ENCODE results near the gene RTKN2. TPM values are rescaled to one million over a fixed set of nuclear protein-coding genes. Genes with fewer than 3 reads are reported as not detected.

Gene RTKN2
- total and polyA plus RNA-seq, 11 donors: 0.01 to 0.14 (median 0.10) TPM; not detected in 5

GRCh38 chr10:62224606-62225005 lies 44.0 kb downstream of the RTKN2 start:
- ATAC-seq (no peak), DNase-seq (no peak)
- Histone ChIP-seq H3K36me3 (no peaks in the 10 kb centered on the region), H3K27ac (no peak overlapping the region), H3K9me3 (no peaks in the 10 kb centered on the region), H3K27me3 (no peaks in the 10 kb centered on the region), H3K4me3 (no peak overlapping the region), H3K4me1 (no peaks in the 10 kb centered on the region)
- intact Hi-C loops (cut with DNase I): loop anchor here in 2 of 10 donors (10.0 kb wide), 2 partner anchors 110 to 130 kb away; no protein-coding TSS in a partner anchor
- TF ChIP-seq, protein P1, sequence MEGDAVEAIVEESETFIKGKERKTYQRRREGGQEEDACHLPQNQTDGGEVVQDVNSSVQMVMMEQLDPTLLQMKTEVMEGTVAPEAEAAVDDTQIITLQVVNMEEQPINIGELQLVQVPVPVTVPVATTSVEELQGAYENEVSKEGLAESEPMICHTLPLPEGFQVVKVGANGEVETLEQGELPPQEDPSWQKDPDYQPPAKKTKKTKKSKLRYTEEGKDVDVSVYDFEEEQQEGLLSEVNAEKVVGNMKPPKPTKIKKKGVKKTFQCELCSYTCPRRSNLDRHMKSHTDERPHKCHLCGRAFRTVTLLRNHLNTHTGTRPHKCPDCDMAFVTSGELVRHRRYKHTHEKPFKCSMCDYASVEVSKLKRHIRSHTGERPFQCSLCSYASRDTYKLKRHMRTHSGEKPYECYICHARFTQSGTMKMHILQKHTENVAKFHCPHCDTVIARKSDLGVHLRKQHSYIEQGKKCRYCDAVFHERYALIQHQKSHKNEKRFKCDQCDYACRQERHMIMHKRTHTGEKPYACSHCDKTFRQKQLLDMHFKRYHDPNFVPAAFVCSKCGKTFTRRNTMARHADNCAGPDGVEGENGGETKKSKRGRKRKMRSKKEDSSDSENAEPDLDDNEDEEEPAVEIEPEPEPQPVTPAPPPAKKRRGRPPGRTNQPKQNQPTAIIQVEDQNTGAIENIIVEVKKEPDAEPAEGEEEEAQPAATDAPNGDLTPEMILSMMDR (IDR thresholded peaks at IDR 0.05): no peak
- TF ChIP-seq POLR2A (IDR thresholded peaks at IDR 0.05): no peak
- 91 to 98% (median 95%) methylated on average over 1 of the region's 1 CpG for whole genome bisulfite sequencing, 4 donors

DNA sequence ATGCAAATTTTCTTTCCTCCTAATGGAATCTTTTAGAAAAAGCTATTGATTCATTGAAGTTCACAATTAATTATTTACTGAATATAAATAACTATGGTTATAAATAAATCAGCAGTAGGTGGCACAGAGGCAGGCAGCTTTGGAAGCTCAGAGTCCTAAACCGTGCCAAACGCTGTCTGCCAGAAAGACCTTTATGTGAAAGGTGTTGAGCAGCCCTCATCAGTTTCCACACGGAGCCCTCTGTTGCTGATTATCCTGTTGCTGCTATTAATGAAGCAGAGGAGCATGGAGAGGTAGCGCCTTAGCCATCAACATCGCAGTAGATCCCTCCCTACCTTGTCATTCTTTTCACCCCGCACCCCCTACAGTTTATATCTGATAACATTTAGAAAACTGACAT lies 51.0 kb downstream of the RTKN2 start:
- Histone ChIP-seq H3K36me3 (no peaks in the 10 kb centered on the region), H3K4me1 (no peaks in the 10 kb centered on the region), H3K9me3 (no peaks in the 10 kb centered on the region), H3K27me3 (no peaks in the 10 kb centered on the region), H3K27ac (no peak overlapping the region), H3K4me3 (no peak overlapping the region)
- DNase-seq: peak in 2 of 5 donors; percentile 32 to 35
- ATAC-seq: peak in 2 of 4 donors; percentile 56 to 82
- TF ChIP-seq, protein P1 (IDR thresholded peaks at IDR 0.05): no peak
- TF ChIP-seq POLR2A (IDR thresholded peaks at IDR 0.05): no peak
- 43 to 49% (median 46%) methylated on average over 6 of the region's 6 CpGs for WGBS, 4 donors
- intact Hi-C loops (cut with DNase I): no loop called here

DNA sequence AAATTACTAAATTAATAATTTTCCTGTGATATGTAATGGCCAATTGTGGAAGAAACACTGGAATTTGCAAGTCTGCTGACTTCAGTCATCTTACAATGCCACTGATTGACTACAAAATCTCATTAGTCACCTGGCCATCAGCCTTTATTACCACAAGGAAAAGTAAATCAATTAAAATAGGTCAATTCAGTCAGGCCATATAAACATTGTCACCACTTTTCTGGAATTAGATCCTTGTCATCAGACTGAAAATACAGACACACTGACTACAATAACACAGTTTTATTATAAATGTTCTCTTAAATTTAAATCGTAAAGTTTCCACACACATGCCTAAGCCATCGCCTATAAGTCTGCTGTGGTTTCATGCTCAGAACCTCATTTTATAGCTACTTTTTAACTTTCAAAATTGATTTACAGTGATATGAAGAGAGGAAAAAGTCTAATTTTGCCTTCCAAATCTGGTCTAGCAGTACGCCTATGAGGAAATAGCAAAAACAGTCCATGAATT lies 54.2 kb downstream of the RTKN2 start:
- no peak for ATAC-seq
- Histone ChIP-seq H3K36me3 (no peaks in the 10 kb centered on the region), H3K4me1 (no peaks in the 10 kb centered on the region), H3K27me3 (no peaks in the 10 kb centered on the region), H3K27ac (no peak overlapping the region), H3K9me3 (no peaks in the 10 kb centered on the region), H3K4me3 (no peak overlapping the region)
- WGBS, 4 donors: 95 to 99% (median 97%) methylated on average over 3 of the region's 3 CpGs
- intact Hi-C loops (cut with DNase I): no loop called here
- no peak for TF ChIP-seq POLR2A (IDR thresholded peaks at IDR 0.05)
- TF ChIP-seq, protein P1 (IDR thresholded peaks at IDR 0.05): no peak
- no peak for DNase-seq

DNA sequence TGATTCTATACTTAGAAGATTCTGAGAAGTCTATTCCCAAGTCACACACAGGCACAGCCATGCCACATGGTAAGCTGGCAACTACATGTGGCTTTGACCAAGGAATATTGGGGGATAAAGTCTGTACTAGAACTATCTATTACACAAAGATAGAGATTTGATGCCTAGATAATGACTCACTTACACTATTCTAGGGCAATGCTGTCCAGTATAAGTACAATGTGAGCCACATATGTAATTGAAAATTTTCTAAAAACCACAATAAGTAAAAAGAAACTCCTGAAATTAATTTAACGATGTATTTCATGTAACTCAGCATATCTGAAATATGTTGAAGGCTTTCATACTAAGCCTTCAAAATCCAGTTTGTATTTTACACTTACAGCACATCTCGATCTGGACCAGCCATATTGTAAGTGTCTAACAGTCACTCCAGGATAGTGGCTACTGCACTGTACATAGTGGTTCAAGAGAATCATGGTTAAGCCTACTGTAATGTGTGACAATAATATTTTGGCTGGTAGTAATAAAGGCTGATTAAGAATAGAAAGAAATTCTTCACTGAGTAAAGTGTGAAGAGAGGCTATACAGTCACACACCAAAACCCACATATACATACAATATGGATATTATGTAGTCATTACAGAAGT lies 62.8 kb downstream of the RTKN2 start:
- Histone ChIP-seq H3K36me3 (no peaks in the 10 kb centered on the region), H3K4me3 (no peak overlapping the region), H3K9me3 (no peaks in the 10 kb centered on the region), H3K27ac (no peak overlapping the region), H3K27me3 (no peaks in the 10 kb centered on the region), H3K4me1 (no peaks in the 10 kb centered on the region)
- no peak for ATAC-seq
- whole genome bisulfite sequencing, 4 donors: 95 to 98% (median 97%) methylated on average over 2 of the region's 2 CpGs
- no peak for DNase-seq
- intact Hi-C loops (cut with DNase I): no loop called here
- no peak for TF ChIP-seq POLR2A (IDR thresholded peaks at IDR 0.05)
- TF ChIP-seq, protein P1 (IDR thresholded peaks at IDR 0.05): no peak
